ENCODE results near the gene FUZ. TPM values are rescaled to one million over a fixed set of nuclear protein-coding genes. Genes with fewer than 3 reads are reported as not detected.

The FUZ gene
- polyA plus RNA-seq, 1 of the 3 experiments (the other 2 are of a cell fraction): 29.9 TPM

DNA sequence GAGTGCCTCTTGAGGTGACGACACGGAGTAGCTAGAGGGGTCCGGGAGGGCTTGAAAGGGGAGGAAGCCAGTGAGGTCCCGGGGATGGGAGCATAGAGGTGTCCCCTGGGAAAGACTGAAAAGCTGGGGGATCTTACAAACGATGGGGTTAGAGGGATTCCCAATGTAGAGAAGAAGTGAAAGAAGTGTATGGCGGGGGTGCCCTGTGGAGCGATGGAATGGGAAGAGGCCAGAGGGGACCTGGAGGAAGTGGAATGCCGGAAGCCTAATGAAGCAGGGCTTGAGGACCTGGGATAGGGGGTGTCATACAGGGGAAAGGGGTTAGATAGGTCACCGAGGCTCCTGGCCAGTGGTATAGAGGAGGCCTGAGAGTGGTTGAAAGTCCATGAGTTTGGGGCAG, 45.7 kb downstream of the FUZ start:
- peak overlapping the region; percentile 92 for H3K9ac ChIP-seq
- under 1% methylated on average over 9 of the region's 9 CpGs for WGBS (ENCODE audit: low lambda C conversion rate)
- no peak for TF ChIP-seq ELF1 (IDR thresholded peaks at IDR 0.05)
- TF ChIP-seq, protein P1, sequence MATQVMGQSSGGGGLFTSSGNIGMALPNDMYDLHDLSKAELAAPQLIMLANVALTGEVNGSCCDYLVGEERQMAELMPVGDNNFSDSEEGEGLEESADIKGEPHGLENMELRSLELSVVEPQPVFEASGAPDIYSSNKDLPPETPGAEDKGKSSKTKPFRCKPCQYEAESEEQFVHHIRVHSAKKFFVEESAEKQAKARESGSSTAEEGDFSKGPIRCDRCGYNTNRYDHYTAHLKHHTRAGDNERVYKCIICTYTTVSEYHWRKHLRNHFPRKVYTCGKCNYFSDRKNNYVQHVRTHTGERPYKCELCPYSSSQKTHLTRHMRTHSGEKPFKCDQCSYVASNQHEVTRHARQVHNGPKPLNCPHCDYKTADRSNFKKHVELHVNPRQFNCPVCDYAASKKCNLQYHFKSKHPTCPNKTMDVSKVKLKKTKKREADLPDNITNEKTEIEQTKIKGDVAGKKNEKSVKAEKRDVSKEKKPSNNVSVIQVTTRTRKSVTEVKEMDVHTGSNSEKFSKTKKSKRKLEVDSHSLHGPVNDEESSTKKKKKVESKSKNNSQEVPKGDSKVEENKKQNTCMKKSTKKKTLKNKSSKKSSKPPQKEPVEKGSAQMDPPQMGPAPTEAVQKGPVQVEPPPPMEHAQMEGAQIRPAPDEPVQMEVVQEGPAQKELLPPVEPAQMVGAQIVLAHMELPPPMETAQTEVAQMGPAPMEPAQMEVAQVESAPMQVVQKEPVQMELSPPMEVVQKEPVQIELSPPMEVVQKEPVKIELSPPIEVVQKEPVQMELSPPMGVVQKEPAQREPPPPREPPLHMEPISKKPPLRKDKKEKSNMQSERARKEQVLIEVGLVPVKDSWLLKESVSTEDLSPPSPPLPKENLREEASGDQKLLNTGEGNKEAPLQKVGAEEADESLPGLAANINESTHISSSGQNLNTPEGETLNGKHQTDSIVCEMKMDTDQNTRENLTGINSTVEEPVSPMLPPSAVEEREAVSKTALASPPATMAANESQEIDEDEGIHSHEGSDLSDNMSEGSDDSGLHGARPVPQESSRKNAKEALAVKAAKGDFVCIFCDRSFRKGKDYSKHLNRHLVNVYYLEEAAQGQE (IDR thresholded peaks at IDR 0.05; ENCODE audit: low read depth, low read length): no peak
- no peak for TF ChIP-seq NRF1 (IDR thresholded peaks at IDR 0.05; ENCODE audit: low read depth, low read length)
- TF ChIP-seq, protein P2, sequence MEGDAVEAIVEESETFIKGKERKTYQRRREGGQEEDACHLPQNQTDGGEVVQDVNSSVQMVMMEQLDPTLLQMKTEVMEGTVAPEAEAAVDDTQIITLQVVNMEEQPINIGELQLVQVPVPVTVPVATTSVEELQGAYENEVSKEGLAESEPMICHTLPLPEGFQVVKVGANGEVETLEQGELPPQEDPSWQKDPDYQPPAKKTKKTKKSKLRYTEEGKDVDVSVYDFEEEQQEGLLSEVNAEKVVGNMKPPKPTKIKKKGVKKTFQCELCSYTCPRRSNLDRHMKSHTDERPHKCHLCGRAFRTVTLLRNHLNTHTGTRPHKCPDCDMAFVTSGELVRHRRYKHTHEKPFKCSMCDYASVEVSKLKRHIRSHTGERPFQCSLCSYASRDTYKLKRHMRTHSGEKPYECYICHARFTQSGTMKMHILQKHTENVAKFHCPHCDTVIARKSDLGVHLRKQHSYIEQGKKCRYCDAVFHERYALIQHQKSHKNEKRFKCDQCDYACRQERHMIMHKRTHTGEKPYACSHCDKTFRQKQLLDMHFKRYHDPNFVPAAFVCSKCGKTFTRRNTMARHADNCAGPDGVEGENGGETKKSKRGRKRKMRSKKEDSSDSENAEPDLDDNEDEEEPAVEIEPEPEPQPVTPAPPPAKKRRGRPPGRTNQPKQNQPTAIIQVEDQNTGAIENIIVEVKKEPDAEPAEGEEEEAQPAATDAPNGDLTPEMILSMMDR (IDR thresholded peaks at IDR 0.05): no peak
- no peak for TF ChIP-seq JUND (IDR thresholded peaks at IDR 0.05)
- H3K9me3 ChIP-seq: no peaks in the 10 kb centered on the region
- H3K4me2 ChIP-seq: peak overlapping the region; percentile 94
- H3K9me2 ChIP-seq: no peaks in the 10 kb centered on the region
- H3K79me2 ChIP-seq (ENCODE audit: insufficient read depth): peaks cover 54% of the 10 kb centered on the region
- H3K27me3 ChIP-seq (ENCODE audit: insufficient read depth): no peaks in the 10 kb centered on the region
- POLR2A ChIA-PET: interaction anchor here (1.0 kb wide), 1 partner anchor 55 kb away, joined by 4 read pairs; no protein-coding TSS in a partner anchor
- no peaks in the 10 kb centered on the region for H3K36me3 ChIP-seq (replicated peaks in 1 of 2; ENCODE audit: control insufficient read depth in 1 of 2, insufficient read depth in 2 of 2, low read length in 1 of 2)
- peaks cover 10 to 16% of the 10 kb centered on the region in 2 experiments; a peak in 2 of 4 replicates for H3K4me1 ChIP-seq (ENCODE audit: control insufficient read depth in 1 of 2, insufficient read depth in 2 of 2, low read depth in 1 of 2, low read length in 1 of 2)
- H3K27ac ChIP-seq (ENCODE audit: low read depth in 2 of 2, low read length in 1 of 2): peak overlapping the region in 1 of 2 experiments; percentile 45; a peak in 2 of 4 replicates
- DNase-seq: no peak
- peak overlapping the region; percentile 72 to 93 for H3K4me3 ChIP-seq (ENCODE audit: low read depth in 2 of 2, low read length in 1 of 2)
- 0 out of 2 replicates have a peak overlapping the region, but pooled peaks have one; percentile 63 for H2AFZ ChIP-seq (ENCODE audit: low read depth)
- peaks cover 4% of the 10 kb centered on the region for H3F3A ChIP-seq (replicated peaks; ENCODE audit: insufficient read depth)
- 0 out of 2 replicates have a peak, but pooled peaks cover 5% of the 10 kb centered on the region for H4K20me1 ChIP-seq (ENCODE audit: insufficient read depth)
- CTCF ChIA-PET: no interaction called here

DNA sequence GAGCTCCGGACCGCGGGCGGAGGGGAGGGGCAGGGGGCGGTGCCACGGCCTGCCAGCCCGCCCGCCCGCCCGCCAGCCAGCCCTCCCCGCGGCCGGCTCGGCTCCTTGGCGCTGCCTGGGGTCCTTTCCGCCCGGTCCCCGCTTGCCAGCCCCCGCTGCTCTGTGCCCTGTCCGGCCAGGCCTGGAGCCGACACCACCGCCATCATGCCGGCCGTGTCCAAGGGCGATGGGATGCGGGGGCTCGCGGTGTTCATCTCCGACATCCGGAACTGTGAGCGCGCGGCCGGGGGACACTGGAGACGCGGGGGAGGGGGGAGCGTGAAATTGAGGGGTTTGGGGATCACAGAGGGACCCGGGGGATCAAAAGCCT, 46.2 kb downstream of the FUZ start, which contains the start of gene AP2A1:
TSS of gene AP2A1 (plus strand) at position 72 of the 370 bp plus-strand sequence. CDS start at position 205, 133 bp downstream.
- peaks cover 51% of the 10 kb centered on the region for H3K79me2 ChIP-seq (ENCODE audit: insufficient read depth)
- H3K9ac ChIP-seq: peak within 1 kb of the TSS; percentile 92
- H3K9me2 ChIP-seq: no peaks in the 10 kb centered on the region
- peak within 1 kb of the TSS; percentile 94 for H3K4me2 ChIP-seq
- H3K36me3 ChIP-seq (replicated peaks in 1 of 2; ENCODE audit: control insufficient read depth in 1 of 2, insufficient read depth in 2 of 2, low read length in 1 of 2): no peaks in the 10 kb centered on the region
- no peak for DNase-seq
- ChIA-PET POLR2A (interaction anchor here (1.0 kb wide), 1 partner anchor 54 kb away, joined by 4 read pairs; no protein-coding TSS in a partner anchor), CTCF (no interaction called here)
- H2AFZ ChIP-seq (ENCODE audit: low read depth): peak within 1 kb of the TSS; percentile 89
- 0 out of 2 replicates have a peak, but pooled peaks have one; percentile 34 for TF ChIP-seq POLR2AphosphoS5 (IDR thresholded peaks at IDR 0.05; ENCODE audit: low read depth, low read length)
- TF ChIP-seq, protein P3, sequence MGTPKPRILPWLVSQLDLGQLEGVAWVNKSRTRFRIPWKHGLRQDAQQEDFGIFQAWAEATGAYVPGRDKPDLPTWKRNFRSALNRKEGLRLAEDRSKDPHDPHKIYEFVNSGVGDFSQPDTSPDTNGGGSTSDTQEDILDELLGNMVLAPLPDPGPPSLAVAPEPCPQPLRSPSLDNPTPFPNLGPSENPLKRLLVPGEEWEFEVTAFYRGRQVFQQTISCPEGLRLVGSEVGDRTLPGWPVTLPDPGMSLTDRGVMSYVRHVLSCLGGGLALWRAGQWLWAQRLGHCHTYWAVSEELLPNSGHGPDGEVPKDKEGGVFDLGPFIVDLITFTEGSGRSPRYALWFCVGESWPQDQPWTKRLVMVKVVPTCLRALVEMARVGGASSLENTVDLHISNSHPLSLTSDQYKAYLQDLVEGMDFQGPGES (IDR thresholded peaks at IDR 0.05; ENCODE audit: low read depth, low read length): no peak
- peaks cover 10 to 16% of the 10 kb centered on the region in 2 experiments; a peak in 2 of 4 replicates for H3K4me1 ChIP-seq (ENCODE audit: control insufficient read depth in 1 of 2, insufficient read depth in 2 of 2, low read depth in 1 of 2, low read length in 1 of 2)
- no peaks in the 10 kb centered on the region for H3K27me3 ChIP-seq (ENCODE audit: insufficient read depth)
- H4K20me1 ChIP-seq (ENCODE audit: insufficient read depth): 0 out of 2 replicates have a peak, but pooled peaks cover 5% of the 10 kb centered on the region
- peaks cover 4% of the 10 kb centered on the region for H3F3A ChIP-seq (replicated peaks; ENCODE audit: insufficient read depth)
- H3K27ac ChIP-seq (ENCODE audit: low read depth in 2 of 2, low read length in 1 of 2): peak within 1 kb of the TSS; percentile 71 to 90
- no peaks in the 10 kb centered on the region for H3K9me3 ChIP-seq
- 14% methylated on average over 8 of the region's 38 CpGs for WGBS (ENCODE audit: low lambda C conversion rate)
- H3K4me3 ChIP-seq (ENCODE audit: low read depth in 2 of 2, low read length in 1 of 2): peak within 1 kb of the TSS; percentile 72 to 93

Measured in SK-N-SH (cell line).